RCC 7860 (cell line): ENCODE results near the gene DNM2.
"Not testable (repeated sequence)": the region's sequence is repeated elsewhere in the genome, so short reads cannot be mapped to it uniquely, and the experiment has no call there.

Experiments
- DNase-seq: peaks from one replicate; pipeline ENCODE4 v3.0.0-alpha.2; 2015; ENCODE audit warnings: low spot score
- FAIRE-seq: peaks from 2 replicates; lab custom pipeline; 2012; peaks lifted over from hg19 to GRCh38; lab: Jason Lieb, UNC

The DNM2 gene

GRCh38 chr19:10830931-10831779 lies 113.3 kb downstream of the DNM2 start:
- FAIRE-seq (no peak), DNase-seq (no peak)

GRCh38 chr19:10831987-10832938 lies 114.4 kb downstream of the DNM2 start:
- FAIRE-seq (no peak), DNase-seq (no peak)

- FAIRE-seq: no peak
Measured at GRCh38 chr19:10832939-10833296, 115.0 kb downstream of the DNM2 start.

GRCh38 chr19:10835089-10835753 lies 117.3 kb downstream of the DNM2 start:
- no peak for FAIRE-seq

More at GRCh38 chr19:10832939-10833296, 115.0 kb downstream of the DNM2 start:
- DNase-seq: no peak

GRCh38 chr19:10835754-10836478 lies 118.0 kb downstream of the DNM2 start, which contains the start of gene TMED1:
Gene TMED1, minus strand, starts transcription at chr19:10836212. Its CDS starts 21 bp downstream, at chr19:10836191.
- DNase-seq: peak; percentile 96
- peak; percentile 79 for FAIRE-seq

More at GRCh38 chr19:10835089-10835753, 117.3 kb downstream of the DNM2 start:
- DNase-seq: no peak

GRCh38 chr19:10836479-10837330 lies 118.8 kb downstream of the DNM2 start:
- DNase-seq: no peak
- FAIRE-seq: no peak

- DNase-seq, FAIRE-seq: not testable (repeated sequence)
Measured at GRCh38 chr19:10837649-10838048, 119.8 kb downstream of the DNM2 start.

GRCh38 chr19:10838377-10838776 lies 120.5 kb downstream of the DNM2 start:
- DNase-seq (no peak), FAIRE-seq (no peak)

GRCh38 chr19:10839114-10840050 lies 121.5 kb downstream of the DNM2 start:
- FAIRE-seq (no peak), DNase-seq (no peak)

- FAIRE-seq (no peak), DNase-seq (no peak)
Measured at GRCh38 chr19:10842788-10843187, 124.9 kb downstream of the DNM2 start.

- DNase-seq (no peak), FAIRE-seq (no peak)
Measured at GRCh38 chr19:10846500-10847202, 128.8 kb downstream of the DNM2 start.

- FAIRE-seq (no peak), DNase-seq (no peak)
Measured at GRCh38 chr19:10848230-10848856, 130.5 kb downstream of the DNM2 start, which contains the start of gene C19orf38. Gene C19orf38, plus strand, starts transcription at chr19:10848415. Its CDS starts 94 bp downstream, at chr19:10848509.

- DNase-seq (no peak), FAIRE-seq (no peak)
Measured at GRCh38 chr19:10850631-10851030, 132.8 kb downstream of the DNM2 start.

GRCh38 chr19:10852098-10852800 lies 134.4 kb downstream of the DNM2 start:
- DNase-seq (peak; percentile 90), FAIRE-seq (no peak)

- DNase-seq (no peak), FAIRE-seq (no peak)
Measured at GRCh38 chr19:10852941-10853340, 135.1 kb downstream of the DNM2 start.

- FAIRE-seq: no peak
- peak; percentile 67 for DNase-seq
Measured at GRCh38 chr19:10854350-10855089, 136.6 kb downstream of the DNM2 start.
